NB4 (cell line): ENCODE results near the gene C5AR2.

Source experiments
- DNase-seq: peaks from one replicate; pipeline ENCODE4 v3.0.0; 2010; ENCODE audit warnings: low read depth
- H3K4me3 ChIP-seq: one replicate; pipeline ENCODE4 v1.5.1; 2011; ENCODE audit warnings: mild to moderate bottlenecking, low read depth, low read length, moderate library complexity
- CTCF ChIP-seq: IDR thresholded peaks from one replicate; pipeline ENCODE4 v1.5.1; 2012; ENCODE audit warnings: low read depth, low read length
- MAX ChIP-seq: IDR thresholded peaks from 2 replicates; pipeline ENCODE4 v1.6.1; 2011; ENCODE audit warnings: low read depth, low read length
- MYC ChIP-seq: IDR thresholded peaks from 2 replicates; pipeline ENCODE4 v1.6.1; 2011; ENCODE audit warnings: low read depth, low read length
- POLR2A ChIP-seq: IDR thresholded peaks from 2 replicates; pipeline ENCODE4 v1.6.1; 2011; ENCODE audit warnings: mild to moderate bottlenecking; ENCODE audit not compliant: insufficient read length; ENCODE audit errors: extremely low read depth

The C5AR2 gene

DNA sequence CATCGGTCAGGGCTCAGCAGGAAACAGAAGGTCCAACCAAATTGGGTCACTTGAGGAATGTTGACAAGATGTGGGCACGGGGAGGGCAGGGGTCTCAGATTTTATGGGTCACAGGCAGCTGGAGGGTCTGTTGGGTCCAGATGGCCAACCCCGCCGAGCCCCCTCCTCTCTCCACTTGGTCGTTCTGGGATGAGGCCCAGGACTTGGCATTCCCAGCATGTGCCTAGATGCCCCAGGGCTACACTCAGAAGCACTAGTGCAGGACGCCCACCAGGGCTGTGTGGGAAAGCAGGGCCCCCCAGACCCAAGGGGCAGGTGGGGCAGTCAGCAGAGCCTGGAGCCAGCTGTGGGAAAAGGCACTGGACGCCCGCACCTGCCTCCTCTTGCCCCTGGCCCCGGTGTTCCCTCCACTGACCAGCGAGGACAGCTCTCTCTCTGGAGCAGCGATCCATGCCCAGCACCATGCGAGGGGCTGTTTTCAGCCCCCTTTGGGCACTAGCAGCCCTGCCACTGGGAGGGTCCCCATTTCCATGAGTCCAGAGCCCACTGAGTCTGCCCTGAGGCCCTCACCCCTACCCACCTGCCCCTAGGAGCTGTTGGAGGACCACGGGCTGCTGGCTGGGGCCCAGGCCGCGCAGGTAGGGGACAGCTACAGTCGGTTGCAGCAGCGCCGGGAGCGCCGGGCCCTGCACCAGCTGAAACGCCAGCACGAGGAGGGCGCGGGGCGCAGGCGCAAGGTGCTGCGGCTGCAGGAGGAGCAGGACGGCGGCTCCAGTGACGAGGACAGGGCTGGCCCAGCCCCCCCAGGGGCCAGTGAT is 43.1 kb downstream of the C5AR2 start:
- H3K4me3 ChIP-seq: no peak overlapping the region
- TF ChIP-seq MYC: no peak
- no peak for TF ChIP-seq POLR2A
- no peak for TF ChIP-seq CTCF
- DNase-seq: peak; percentile 26

DNA sequence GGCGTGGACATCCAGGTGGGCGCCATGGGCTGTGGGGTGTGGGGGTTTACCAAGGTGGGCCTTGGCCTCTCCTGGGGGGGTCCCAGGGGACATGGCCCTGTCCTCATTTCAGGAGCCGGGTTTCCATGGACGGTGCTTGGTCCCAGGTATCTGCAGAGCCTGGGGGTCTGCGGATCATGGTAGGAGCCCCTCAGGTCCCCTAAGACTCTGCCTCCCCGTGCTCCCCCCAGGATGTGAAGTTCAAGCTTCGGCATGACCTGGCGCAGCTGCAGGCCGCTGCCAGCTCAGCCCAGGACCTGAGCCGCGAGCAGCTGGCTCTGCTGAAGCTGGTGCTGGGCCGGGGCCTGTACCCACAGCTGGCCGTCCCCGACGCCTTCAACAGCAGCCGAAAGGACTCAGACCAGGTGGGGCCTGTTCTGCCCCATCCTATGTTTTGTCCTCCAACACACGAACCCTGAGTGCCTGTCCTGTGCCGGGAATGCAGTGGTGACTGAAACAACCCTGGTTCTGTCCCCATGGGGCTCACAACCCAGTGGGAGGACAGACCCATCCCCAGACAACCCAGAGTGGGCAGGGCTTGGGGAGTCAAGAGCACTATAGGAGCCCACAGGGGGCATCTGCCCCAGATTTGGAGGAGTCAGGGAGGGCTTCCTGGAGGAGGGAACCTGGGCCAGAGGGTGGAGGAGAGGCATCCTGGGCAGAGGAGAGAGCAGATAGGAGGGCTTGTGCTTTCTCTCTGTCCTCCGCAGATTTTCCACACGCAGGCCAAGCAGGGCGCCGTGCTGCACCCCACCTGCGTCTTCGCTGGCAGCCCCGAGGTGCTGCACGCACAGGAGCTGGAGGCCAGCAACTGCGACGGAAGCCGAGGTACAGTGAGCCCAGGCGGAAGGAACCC is 44.0 kb downstream of the C5AR2 start:
- TF ChIP-seq POLR2A (no peak), MAX (no peak), CTCF (no peak), MYC (no peak)
- DNase-seq: peak; percentile 31
- H3K4me3 ChIP-seq: no peak overlapping the region

DNA sequence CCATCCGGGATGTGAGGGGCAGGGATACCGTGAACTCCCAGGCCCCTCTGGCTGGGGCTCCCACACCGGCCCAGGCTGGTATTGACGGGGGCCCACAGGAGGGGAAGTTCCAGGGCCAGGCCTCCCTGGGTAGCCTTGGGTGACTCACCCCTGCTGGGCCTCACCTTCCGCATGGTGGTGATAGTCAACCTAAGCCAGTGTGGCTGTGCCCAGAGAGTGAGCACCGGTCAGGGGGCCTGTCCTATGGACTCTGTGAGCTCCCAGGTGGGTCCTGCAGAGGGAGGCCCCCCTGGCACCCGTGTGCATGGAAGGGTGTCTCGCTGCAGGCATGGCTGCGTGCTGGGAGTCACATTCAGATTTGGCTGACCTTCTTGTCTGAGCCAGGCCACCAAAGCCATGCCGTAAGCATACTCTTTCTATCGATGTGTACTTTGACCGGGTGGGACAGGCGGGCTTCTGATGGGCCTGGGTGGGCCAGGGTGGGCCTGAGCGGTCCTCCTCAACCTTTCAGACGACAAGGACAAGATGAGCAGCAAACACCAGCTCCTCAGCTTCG is 44.7 kb downstream of the C5AR2 start:
- TF ChIP-seq POLR2A (no peak), MYC (no peak), CTCF (no peak), MAX (no peak)
- DNase-seq: peak; percentile 73
- no peak overlapping the region for H3K4me3 ChIP-seq

DNA sequence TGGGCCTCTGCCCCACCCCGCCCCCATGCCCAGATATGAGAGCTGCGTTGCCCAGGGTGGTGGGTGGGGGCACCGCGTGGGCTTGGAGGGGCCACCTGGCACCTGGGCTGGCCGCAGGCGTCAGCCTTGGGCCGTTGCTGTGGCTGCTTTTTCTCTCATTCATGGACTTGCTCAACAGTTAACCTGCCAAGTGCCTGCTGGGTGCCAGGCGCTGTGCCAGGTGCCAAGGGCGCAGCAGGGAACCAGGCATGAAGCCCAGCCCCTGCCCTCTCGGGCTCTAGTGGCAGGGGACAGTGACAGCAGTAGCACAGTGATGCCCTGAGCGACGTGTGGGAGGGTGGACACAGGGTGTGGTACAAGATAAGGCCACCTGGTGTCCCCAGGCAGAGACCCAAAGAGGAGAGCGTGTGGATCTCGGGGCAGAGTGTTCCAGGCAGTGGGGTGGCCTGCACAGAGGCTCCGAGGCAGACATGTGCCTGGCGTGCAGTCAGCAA is 45.3 kb downstream of the C5AR2 start:
- peak; percentile 37 for DNase-seq
- TF ChIP-seq MYC (no peak), MAX (no peak), POLR2A (no peak), CTCF (no peak)

GRCh38 chr19:47377801-47378200 is 45.8 kb downstream of the C5AR2 start:
- no peak for TF ChIP-seq POLR2A
- TF ChIP-seq MAX: no peak
- no peak for TF ChIP-seq CTCF
- TF ChIP-seq MYC: no peak
- no peak overlapping the region for H3K4me3 ChIP-seq
- DNase-seq: peak; percentile 28

More for the DNA sequence above, 45.3 kb downstream of the C5AR2 start:
- H3K4me3 ChIP-seq: no peak overlapping the region
